ENCODE measurements around the gene SLC6A9.

Gene SLC6A9

GRCh38 chr1:43969746-43970466, 61.4 kb downstream of the SLC6A9 start, which contains the start of gene DPH2:
Gene DPH2, plus strand, starts transcription at chr1:43970010. Its CDS starts 166 bp downstream, at chr1:43970176.
- peak; percentile 97 for DNase-seq (ENCODE audit: low spot score)

- no peak for DNase-seq (ENCODE audit: low spot score)
Observed at GRCh38 chr1:43969416-43969745, 61.9 kb downstream of the SLC6A9 start.

- DNase-seq (ENCODE audit: low spot score) = no peak
Observed at GRCh38 chr1:43968348-43968948, 62.8 kb downstream of the SLC6A9 start.

GRCh38 chr1:43965316-43965715, 65.9 kb downstream of the SLC6A9 start:
- no peak for DNase-seq (ENCODE audit: low spot score)

GRCh38 chr1:43963890-43964289, 67.4 kb downstream of the SLC6A9 start:
- DNase-seq (ENCODE audit: low spot score) = no peak

GRCh38 chr1:43963006-43963405, 68.3 kb downstream of the SLC6A9 start:
- DNase-seq (ENCODE audit: low spot score) = no peak

- DNase-seq (ENCODE audit: low spot score) = no peak
Observed at GRCh38 chr1:43962324-43962723, 68.9 kb downstream of the SLC6A9 start.

GRCh38 chr1:43961692-43962091, 69.6 kb downstream of the SLC6A9 start:
- no peak for DNase-seq (ENCODE audit: low spot score)

GRCh38 chr1:43960798-43961197, 70.5 kb downstream of the SLC6A9 start:
- DNase-seq (ENCODE audit: low spot score) = no peak

GRCh38 chr1:43958351-43959255, 72.7 kb downstream of the SLC6A9 start:
- no peak for DNase-seq (ENCODE audit: low spot score)

- no peak for DNase-seq (ENCODE audit: low spot score)
Observed at GRCh38 chr1:43957407-43958040, 73.7 kb downstream of the SLC6A9 start.

- DNase-seq (ENCODE audit: low spot score) = no peak
Observed at GRCh38 chr1:43956234-43956633, 75.0 kb downstream of the SLC6A9 start.

GRCh38 chr1:43954036-43954435, 77.2 kb downstream of the SLC6A9 start:
- no peak for DNase-seq (ENCODE audit: low spot score)

- DNase-seq (ENCODE audit: low spot score) = no peak
Observed at GRCh38 chr1:43953361-43953760, 77.9 kb downstream of the SLC6A9 start.

GRCh38 chr1:43952731-43953346, 78.4 kb downstream of the SLC6A9 start:
- DNase-seq (ENCODE audit: low spot score) = no peak

- no peak for DNase-seq (ENCODE audit: low spot score)
Observed at GRCh38 chr1:43951021-43951985, 80.0 kb downstream of the SLC6A9 start.

GRCh38 chr1:43949678-43950077, 81.6 kb downstream of the SLC6A9 start:
- DNase-seq (ENCODE audit: low spot score) = no peak

GRCh38 chr1:43947874-43948437, 83.3 kb downstream of the SLC6A9 start:
- DNase-seq (ENCODE audit: low spot score) = no peak

- no peak for DNase-seq (ENCODE audit: low spot score)
Observed at GRCh38 chr1:43947061-43947873, 84.0 kb downstream of the SLC6A9 start.
